NCI-H1436 (cell line): Measurements from ENCODE around the gene JMJD7.

Source experiments
- DNase-seq: peaks from one replicate; lab custom pipeline; 2025; lab: John Stamatoyannopoulos, UW

JMJD7 gene

GRCh38 chr15:41866872-41867579, 39.1 kb downstream of the JMJD7 start:
- DNase-seq, result no peak

DNA sequence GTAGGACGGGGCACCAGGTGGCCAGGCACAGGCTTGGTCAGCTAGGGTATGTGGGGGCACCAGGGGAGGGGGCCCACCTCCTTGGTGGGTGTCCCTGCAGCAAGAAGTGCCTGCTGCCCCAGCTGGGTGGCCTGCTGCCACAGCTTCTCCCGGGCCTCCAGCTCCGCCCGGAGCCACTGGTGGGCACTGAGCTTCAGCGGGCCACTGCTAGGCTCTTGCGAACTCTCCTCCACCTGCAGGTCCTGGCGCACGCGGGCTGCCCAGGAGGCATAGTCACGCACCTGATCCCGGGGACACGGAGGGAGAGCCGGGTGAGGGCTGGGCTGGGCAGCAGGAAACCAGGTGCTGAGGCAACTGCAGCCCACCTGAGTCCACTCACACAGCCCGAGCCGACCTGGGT, 40.4 kb downstream of the JMJD7 start:
- no peak for DNase-seq

DNA sequence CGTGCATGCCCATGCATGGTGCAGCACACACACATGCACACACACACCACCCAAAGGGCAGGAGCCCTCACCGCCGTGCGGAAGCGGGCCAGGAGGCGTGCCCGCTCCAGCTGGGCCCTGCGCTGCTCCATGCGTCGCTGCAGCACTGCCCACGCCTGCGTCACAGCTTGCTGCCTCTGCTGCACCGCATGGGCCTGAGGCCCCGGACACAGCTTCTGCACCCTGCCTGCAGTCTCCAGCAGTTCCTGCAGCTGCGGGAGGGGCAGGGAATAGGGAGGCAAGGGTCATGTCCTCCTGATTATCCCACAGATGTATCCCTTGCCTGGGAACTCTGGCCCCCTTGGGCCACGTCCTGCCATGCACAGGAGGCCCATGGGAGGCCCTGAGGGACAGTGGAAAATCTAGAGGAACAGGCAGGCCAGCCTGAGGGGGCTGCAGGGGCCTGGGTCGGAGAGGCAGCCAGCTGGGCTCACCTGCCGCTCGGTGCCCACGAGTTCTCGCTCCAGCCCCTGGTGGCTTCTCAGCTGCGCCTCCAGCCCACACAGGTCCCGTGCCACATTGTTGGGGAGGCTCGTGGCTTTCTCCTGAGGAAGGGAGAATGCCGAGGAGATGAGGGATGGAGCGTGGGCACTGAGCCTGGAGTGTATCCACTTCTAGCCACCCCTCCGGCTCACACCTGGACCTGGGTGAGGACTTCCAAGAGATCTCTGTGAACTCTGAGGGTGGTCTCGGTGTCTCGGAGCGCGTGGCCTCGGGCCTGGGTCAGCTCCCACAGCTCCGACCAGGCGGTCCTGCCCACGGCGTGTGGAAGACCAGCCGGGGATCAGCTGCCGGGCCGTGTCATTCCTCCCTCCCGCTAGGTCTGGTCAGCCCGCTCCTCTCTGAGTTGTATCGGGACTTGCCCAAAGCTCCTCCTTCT, 42.1 kb downstream of the JMJD7 start:
- no peak for DNase-seq

- no peak for DNase-seq
Measured at GRCh38 chr15:41870689-41871081, 42.8 kb downstream of the JMJD7 start.

- no peak for DNase-seq
Measured at GRCh38 chr15:41871175-41871905, 43.4 kb downstream of the JMJD7 start.

DNA sequence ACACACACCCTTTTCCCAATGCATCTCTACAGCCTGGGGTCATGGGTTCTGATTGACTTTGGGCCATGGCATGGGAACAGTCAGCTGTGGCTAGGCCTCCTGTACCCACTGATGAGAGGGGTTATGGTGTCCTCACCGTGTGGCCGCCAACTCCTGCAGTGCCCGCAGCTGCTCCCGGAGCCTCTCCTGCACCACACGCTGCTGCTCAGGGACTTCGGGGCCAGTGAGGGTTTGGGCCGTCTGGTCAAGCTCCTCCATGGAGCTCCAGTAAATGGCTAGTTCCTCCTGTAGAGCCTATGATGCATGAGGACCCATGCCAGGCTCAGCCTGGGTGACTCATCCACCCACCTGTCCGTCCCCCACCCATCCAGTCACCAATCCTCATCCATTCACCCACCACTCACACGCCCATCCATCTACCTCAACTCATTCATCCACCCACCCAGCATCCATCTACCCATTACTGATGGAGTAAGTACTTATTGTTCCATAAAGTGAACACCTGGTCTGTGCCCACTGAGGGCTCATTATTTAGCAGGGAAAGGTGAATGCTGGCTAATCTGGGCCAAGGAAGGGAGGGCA, 44.4 kb downstream of the JMJD7 start:
- no peak for DNase-seq

DNA sequence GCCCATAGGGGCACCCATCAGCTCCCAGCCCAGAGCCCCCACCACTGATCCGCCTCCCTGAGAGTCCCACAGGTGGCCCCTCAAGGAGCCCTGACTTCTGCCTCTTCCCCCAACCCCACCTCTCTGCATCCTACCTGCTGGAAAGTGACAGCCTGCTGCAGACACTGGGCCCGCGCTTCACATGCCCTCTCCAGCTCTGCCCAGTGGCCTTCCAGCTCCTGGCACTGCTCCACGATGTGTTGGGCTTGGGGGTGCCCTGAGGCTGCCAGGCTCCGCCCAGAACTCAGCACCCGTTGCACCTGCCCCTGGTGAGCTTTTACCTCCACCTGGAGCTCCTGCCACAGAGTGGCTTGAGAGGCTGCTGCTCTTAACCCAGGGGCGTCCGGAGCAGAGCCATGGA, 45.8 kb downstream of the JMJD7 start:
- no peak for DNase-seq

DNA sequence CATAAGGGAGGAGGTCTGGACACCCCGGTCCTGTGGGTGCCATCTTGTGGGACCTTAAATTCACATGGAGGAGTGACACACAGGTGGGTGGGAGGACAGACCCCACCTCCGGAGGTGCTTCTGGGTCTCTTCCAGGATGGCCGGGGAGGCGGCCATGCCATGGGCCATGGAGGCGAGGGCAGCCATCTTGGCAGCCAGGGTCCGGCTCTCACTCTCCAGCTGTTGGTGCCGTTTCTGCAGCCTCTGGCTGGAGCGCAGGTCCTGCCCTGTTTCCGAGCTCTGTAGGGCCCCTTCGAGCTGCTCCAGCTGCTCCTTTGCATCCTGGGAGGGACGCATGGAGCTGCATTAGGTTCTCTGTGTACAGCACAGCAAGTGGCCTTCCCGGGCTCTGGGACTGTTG, 46.8 kb downstream of the JMJD7 start:
- DNase-seq, result no peak

DNA sequence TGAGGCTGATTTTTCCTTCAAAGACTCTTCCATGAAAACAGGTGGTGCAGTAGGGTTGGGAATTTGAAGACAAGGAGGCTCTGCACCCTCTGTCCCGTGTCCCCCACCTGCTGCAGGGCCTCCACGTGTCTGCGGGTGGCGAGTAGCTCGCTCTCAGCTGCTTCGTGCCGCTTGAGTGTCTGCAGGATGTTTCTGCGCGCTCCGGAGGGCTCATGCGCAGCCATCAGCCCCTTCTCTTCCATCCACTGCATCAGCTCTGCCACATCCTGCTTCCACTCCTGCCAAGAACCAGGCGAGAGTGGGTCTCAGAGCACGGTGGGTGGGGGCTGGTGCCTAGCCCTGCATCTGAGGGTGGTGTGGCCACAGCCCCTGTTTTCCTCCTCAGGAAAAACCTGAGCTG, 48.1 kb downstream of the JMJD7 start:
- no peak for DNase-seq

GRCh38 chr15:41876689-41877088, 48.8 kb downstream of the JMJD7 start:
- DNase-seq, result no peak

DNA sequence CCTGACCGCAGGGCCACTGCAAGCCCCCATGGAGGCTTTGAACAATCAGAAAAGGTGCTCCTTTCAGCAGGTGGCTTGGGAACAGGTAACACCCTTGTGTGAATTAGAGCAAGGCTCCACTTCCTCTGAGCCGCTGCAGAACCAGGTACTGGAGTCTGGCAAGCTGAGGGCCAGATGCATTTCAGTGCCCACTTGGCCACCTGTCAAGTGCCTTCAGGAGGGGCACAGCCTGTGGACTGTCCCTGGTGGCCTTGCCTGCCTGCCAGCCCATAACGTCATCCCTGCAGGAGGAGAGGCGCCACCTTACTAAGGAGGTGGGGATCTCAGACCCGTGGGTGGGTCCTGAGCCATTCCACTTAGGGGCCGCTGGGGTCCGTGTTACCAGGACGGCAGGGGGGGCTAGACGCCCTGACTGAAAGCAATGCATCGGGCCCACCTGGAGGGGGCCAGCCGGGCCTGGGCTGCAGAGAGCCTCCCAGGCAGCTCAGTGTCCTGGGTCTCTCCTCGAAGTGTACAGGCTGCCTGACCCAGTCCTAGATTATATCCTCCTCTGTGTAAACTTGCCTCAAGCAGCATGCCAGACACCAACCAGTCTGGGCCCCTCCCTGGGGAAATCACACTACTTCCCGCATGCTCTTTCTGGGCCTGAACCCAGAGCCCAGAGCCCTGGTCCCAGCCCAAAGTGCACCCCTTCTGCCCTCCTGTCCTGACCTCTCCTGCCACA, 49.9 kb downstream of the JMJD7 start:
- no peak for DNase-seq

GRCh38 chr15:41878355-41878699, 50.4 kb downstream of the JMJD7 start:
- DNase-seq, result no peak

DNA sequence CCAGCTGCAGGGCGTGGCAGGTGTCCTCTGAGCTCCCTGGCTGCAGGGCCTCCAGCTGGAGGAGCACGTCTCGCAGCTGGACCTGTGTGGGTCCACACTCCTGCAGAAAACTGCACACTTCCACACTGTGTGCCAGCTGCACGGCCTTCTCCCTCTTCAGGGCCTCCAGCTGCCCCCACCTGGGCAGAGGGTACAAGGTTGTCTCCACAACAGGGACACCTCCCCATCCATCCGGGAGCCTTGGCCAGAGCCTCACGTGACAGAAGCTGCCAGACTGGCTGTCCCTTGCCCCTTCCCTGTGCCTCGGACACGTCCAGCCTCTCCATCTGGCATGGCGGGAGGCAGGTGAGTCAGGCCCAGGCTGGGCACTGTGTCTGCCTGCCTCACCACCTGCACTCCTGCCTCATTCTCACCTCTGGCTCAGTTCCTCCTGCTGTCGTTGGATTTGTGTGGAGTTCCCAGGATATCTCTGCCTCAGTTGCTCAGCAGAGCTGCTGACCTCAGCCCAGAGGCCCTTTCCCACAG, 51.5 kb downstream of the JMJD7 start:
- DNase-seq, result no peak

- DNase-seq, result no peak
Measured at GRCh38 chr15:41880156-41880877, 52.4 kb downstream of the JMJD7 start.

- DNase-seq, result no peak
Measured at GRCh38 chr15:41881086-41881485, 53.2 kb downstream of the JMJD7 start.

- DNase-seq, result no peak
Measured at GRCh38 chr15:41881550-41881919, 53.6 kb downstream of the JMJD7 start.

GRCh38 chr15:41881920-41882688, 54.2 kb downstream of the JMJD7 start:
- DNase-seq, result no peak

DNA sequence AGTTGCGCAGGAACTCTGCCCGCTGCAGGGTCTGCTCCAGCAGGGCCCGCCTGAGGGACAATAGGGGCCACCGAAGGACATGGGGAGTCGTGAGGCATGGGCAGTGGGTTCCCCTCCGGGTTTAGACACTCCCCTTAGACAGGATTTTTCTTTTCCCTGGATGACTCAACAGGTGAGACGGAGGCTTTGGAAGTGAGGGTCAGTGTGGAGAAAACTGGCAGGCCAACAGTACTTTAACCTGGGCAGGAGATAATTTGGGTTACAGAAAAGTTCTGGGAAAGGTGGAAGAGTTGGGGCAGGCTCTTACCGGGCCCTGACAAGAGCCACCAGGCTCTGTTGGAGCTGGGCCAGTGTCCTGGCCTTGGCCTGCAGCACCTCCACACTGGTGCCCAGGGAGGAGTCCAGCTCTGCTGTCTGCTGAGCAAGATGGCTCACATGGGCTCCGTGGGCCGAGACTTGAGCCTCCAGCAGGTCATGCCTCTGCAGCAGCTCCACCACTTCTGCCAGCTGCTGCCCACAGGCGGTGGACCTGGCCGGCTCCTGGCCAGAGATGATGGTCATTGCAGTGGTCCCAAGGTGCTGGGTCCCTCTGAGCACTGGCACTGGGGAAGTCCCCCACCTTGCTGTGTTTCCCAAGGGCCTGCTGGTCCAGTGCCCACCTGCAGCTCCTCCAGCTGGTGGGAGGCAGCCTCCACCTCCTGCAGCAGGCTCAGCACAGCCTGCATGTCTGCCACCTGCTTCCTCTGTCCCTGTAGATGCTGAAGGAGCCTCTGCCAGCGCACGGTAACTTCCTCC, 55.0 kb downstream of the JMJD7 start:
- no peak for DNase-seq

GRCh38 chr15:41883484-41883825, 55.6 kb downstream of the JMJD7 start:
- no peak for DNase-seq
